OCI-LY7 (cell line): Measurements from ENCODE around the gene NPY4R2. TPM values are rescaled to one million over a fixed set of nuclear protein-coding genes. Genes with fewer than 3 reads are reported as not detected.
"Not testable (repeated sequence)": the region's sequence is repeated elsewhere in the genome, so short reads cannot be mapped to it uniquely, and the experiment has no call there.

Experiments
- BruUV-seq: library from RNA; stranded (reverse); fragments of 400-500 nt; replicated peaks from 2 replicates; lab custom pipeline; 2021; lab: Mats Ljungman, UMichigan
- CTCF ChIA-PET: fragments of 300-600 bp; sonication (Branson Sonifier 250); formaldehyde crosslinking; loops from one replicate; lab custom pipeline; 2022; ENCODE audit warnings: antibody characterized with exemption; ENCODE audit not compliant: unreplicated experiment; lab: Charles Lee
- POLR2A ChIA-PET: fragments of 300-600 bp; sonication (Branson Sonifier 250); formaldehyde crosslinking; loops from one replicate; lab custom pipeline; 2022; ENCODE audit warnings: antibody characterized with exemption; lab: Charles Lee
- DNase-seq: peaks from one replicate; pipeline ENCODE4 v3.0.0-alpha.2; 2015; ENCODE audit warnings: low spot score
- H2AFZ ChIP-seq: fragments of 200-600 bp; sonication (generic), shearing (Covaris generic); 2 replicates; pipeline ENCODE4 v1.6.1; 2014; ENCODE audit warnings: mild to moderate bottlenecking, antibody characterized with exemption, low read length, moderate library complexity
- H3K27ac ChIP-seq: fragments of 200-600 bp; sonication (generic); 2 replicates; pipeline ENCODE4 v1.5.1; 2014; ENCODE audit warnings: mixed run types, low read depth, mild to moderate bottlenecking, moderate library complexity, low read length, inconsistent platforms; ENCODE audit not compliant: poor library complexity, severe bottlenecking
- H3K36me3 ChIP-seq: fragments of 200-600 bp; sonication (generic); 2 replicates; pipeline ENCODE4 v1.6.1; 2014; ENCODE audit warnings: mild to moderate bottlenecking, antibody characterized with exemption, low read length, moderate library complexity, mixed read lengths; ENCODE audit not compliant: insufficient read depth
- H3K4me1 ChIP-seq: fragments of 200-600 bp; sonication (generic); 2 replicates; pipeline ENCODE4 v1.5.1; 2014; ENCODE audit warnings: mild to moderate bottlenecking, low read length; ENCODE audit not compliant: insufficient read depth, poor library complexity, severe bottlenecking
- H3K4me2 ChIP-seq: fragments of 200-600 bp; sonication (generic); 2 replicates; pipeline ENCODE4 v1.6.1; 2014; ENCODE audit warnings: mild to moderate bottlenecking, low read length
- H3K4me3 ChIP-seq: fragments of 200-600 bp; sonication (generic); 2 replicates; pipeline ENCODE4 v1.5.1; 2014; ENCODE audit warnings: mild to moderate bottlenecking, low read depth, low read length; ENCODE audit not compliant: poor library complexity, severe bottlenecking
- H3K79me2 ChIP-seq: fragments of 200-600 bp; sonication (generic); 2 replicates; pipeline ENCODE4 v1.6.1; 2016; ENCODE audit warnings: low read depth, mild to moderate bottlenecking, low read length, moderate library complexity, mixed read lengths; ENCODE audit not compliant: insufficient read depth
- H3K9me2 ChIP-seq: fragments of 200-600 bp; sonication (generic); 2 replicates; pipeline ENCODE4 v1.6.1; 2016; ENCODE audit warnings: mild to moderate bottlenecking, low read length, mixed read lengths; ENCODE audit not compliant: insufficient read depth
- H3K9me3 ChIP-seq: fragments of 200-600 bp; sonication (generic); 2 replicates; pipeline ENCODE4 v1.6.1; 2014; ENCODE audit warnings: mild to moderate bottlenecking, mixed run types, low read length, mixed read lengths
- H4K20me1 ChIP-seq: fragments of 200-600 bp; sonication (generic); 2 replicates; pipeline ENCODE4 v1.6.1; 2014; ENCODE audit warnings: mild to moderate bottlenecking, antibody characterized with exemption, low read length, moderate library complexity, mixed read lengths; ENCODE audit not compliant: insufficient read depth
- intact Hi-C: fragments of 100-400 bp; cut with micrococcal nuclease; formaldehyde crosslinking; loops from one replicate; pipeline ENCODE4 v1.10.0; 2022; ENCODE audit not compliant: unreplicated experiment
- total RNA-seq, 2 experiments: library from RNA; depleted of rRNA in 1 of 2; stranded (reverse); fragments of >200 nt in 1 of 2; shearing (Covaris generic) in 1 of 2; gene quantifications; 2 replicates each; pipeline ENCODE4 v1.2.3, GENCODE V29; 2014 to 2022

The NPY4R2 gene
- total RNA-seq, 2 experiments from 2014 or later = not detected

DNA sequence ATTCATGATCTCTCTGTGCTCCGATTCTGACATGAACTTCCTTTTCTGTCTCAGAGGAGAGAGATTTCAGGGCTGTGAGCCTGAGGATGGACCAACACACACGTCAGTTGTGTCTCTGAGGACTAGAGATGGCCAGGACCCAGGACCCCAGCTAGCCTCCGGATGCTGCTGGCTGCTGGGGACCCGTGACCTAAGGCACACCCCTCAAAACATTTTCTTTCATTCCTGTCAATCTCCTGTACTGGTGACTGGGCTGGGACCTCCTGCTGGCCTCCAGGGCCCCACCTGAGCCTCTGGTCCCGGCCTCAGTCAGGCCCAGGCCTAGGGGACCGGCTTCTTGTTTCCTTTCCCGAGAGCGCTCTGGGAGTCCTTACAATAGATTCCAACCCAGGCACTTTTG, 38.7 kb downstream of the NPY4R2 start:
- BruUV-seq, H3K79me2 ChIP-seq, H3K4me1 ChIP-seq, H3K36me3 ChIP-seq, H3K4me3 ChIP-seq, DNase-seq, H3K9me2 ChIP-seq, CTCF ChIA-PET, POLR2A ChIA-PET, H3K9me3 ChIP-seq, H2AFZ ChIP-seq, intact Hi-C loops, H3K4me2 ChIP-seq, H3K27ac ChIP-seq, H4K20me1 ChIP-seq: not testable (repeated sequence)

GRCh38 chr10:47959677-47960076, 41.2 kb downstream of the NPY4R2 start:
- H3K4me1 ChIP-seq, CTCF ChIA-PET, BruUV-seq, POLR2A ChIA-PET, intact Hi-C loops, H3K27ac ChIP-seq, H3K9me3 ChIP-seq, H2AFZ ChIP-seq, H3K36me3 ChIP-seq, DNase-seq, H3K9me2 ChIP-seq, H3K4me2 ChIP-seq, H3K79me2 ChIP-seq, H4K20me1 ChIP-seq, H3K4me3 ChIP-seq: not testable (repeated sequence)

DNA sequence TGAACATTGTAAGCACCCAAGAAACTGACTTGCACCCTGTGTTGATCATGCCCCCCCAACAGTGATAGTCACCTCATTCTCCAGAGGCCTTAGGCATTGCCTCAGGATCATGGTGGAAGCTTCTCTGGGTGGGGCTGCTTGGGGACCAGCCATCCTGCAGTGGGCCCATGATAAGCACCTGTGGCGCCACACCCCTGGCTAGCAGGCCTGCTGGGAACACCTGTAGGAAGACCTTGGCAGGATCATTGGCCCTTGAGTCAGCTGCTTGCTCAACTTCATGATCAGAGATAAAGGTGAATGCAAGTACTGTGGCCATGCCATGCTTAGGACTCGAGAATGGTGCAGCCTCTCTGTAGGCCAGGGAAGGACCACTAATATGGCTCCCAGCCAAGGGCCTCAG, 42.2 kb downstream of the NPY4R2 start:
- H3K79me2 ChIP-seq, CTCF ChIA-PET, BruUV-seq, H3K36me3 ChIP-seq, POLR2A ChIA-PET, H3K9me3 ChIP-seq, H3K9me2 ChIP-seq, H3K4me2 ChIP-seq, H3K4me3 ChIP-seq, intact Hi-C loops, H3K27ac ChIP-seq, H3K4me1 ChIP-seq, H2AFZ ChIP-seq, DNase-seq, H4K20me1 ChIP-seq: not testable (repeated sequence)

- BruUV-seq, H3K4me3 ChIP-seq, H3K4me1 ChIP-seq, H3K9me2 ChIP-seq, H3K4me2 ChIP-seq, POLR2A ChIA-PET, intact Hi-C loops, H2AFZ ChIP-seq, H3K36me3 ChIP-seq, H4K20me1 ChIP-seq, H3K79me2 ChIP-seq, H3K9me3 ChIP-seq, H3K27ac ChIP-seq, DNase-seq, CTCF ChIA-PET: not testable (repeated sequence)
Observed at GRCh38 chr10:47962785-47963184, 44.3 kb downstream of the NPY4R2 start.

GRCh38 chr10:47964280-47965063, 46.0 kb downstream of the NPY4R2 start:
- H3K9me3 ChIP-seq, POLR2A ChIA-PET, H3K4me3 ChIP-seq, BruUV-seq, intact Hi-C loops, H3K36me3 ChIP-seq, H3K79me2 ChIP-seq, H3K9me2 ChIP-seq, CTCF ChIA-PET, H3K27ac ChIP-seq, H4K20me1 ChIP-seq, DNase-seq, H3K4me1 ChIP-seq, H2AFZ ChIP-seq, H3K4me2 ChIP-seq: not testable (repeated sequence)

GRCh38 chr10:47968988-47969387, 50.5 kb downstream of the NPY4R2 start:
- CTCF ChIA-PET, intact Hi-C loops, H3K27ac ChIP-seq, BruUV-seq, H3K4me2 ChIP-seq, POLR2A ChIA-PET, H3K9me2 ChIP-seq, H4K20me1 ChIP-seq, H2AFZ ChIP-seq, H3K4me1 ChIP-seq, H3K9me3 ChIP-seq, H3K4me3 ChIP-seq, H3K36me3 ChIP-seq, DNase-seq, H3K79me2 ChIP-seq: not testable (repeated sequence)
